ENCODE data around the gene MT1H.

GRCh38 chr16:56636616-56637413 is 32.8 kb upstream of the MT1H start:
- TF ChIP-seq CTCF (IDR thresholded peaks at IDR 0.05) (no peak), POLR2A (IDR thresholded peaks at IDR 0.05) (no peak), POLR2AphosphoS5 (IDR thresholded peaks at IDR 0.05) (no peak)
